ENCODE data around the gene TMEM253. TPM values are rescaled to one million over a fixed set of nuclear protein-coding genes. Genes with fewer than 3 reads are reported as not detected.

The TMEM253 gene
- total RNA-seq, 4 donors from 2014 or later, result 0.39 to 1.0 TPM; not detected in 2

DNA sequence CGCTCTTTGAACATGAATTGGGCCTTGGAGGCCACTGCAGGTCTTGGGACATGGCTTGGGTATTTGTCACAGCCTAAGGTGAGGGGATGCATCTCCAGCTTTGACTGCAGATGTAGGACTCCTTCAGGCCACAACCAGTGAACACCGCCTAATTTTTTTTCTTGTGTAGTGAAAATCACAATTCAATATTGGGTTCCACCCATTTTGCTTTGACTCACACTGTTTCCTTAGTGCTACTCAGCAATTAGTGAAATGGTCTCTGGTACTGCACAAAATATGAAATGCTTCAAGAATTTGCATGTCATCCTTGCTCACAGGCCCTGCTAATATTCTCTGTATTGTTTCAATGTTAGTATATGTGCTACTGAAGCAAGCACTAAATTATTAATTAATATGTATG, 12.5 kb downstream of the TMEM253 start:
- 83 to 93% methylated on average over 2 of the region's 2 CpGs for WGBS, 2 donors
- TF ChIP-seq POLR2A (IDR thresholded peaks at IDR 0.05) (no peak), CTCF (IDR thresholded peaks at IDR 0.05) (no peak)
- no peak for DNase-seq (ENCODE audit: low spot score in 2 of 2)
- no peak overlapping the region for H3K4me3 ChIP-seq (ENCODE audit: low read depth, poor library complexity, severe bottlenecking)
- intact Hi-C loops (cut with DNase I; ENCODE audit: low total_unique reads), result no loop called here

GRCh38 chr14:21118933-21119332, 18.1 kb downstream of the TMEM253 start:
- H3K4me3 ChIP-seq (ENCODE audit: low read depth, poor library complexity, severe bottlenecking), result no peak overlapping the region
- 92 to 94% methylated on average over 3 of the region's 3 CpGs for WGBS, 2 donors
- TF ChIP-seq CTCF (IDR thresholded peaks at IDR 0.05) (no peak), POLR2A (IDR thresholded peaks at IDR 0.05) (no peak)
- intact Hi-C loops (cut with DNase I; ENCODE audit: low total_unique reads), result no loop called here
- DNase-seq (ENCODE audit: low spot score in 2 of 2), result no peak

- H3K4me3 ChIP-seq (ENCODE audit: low read depth, poor library complexity, severe bottlenecking), result no peak overlapping the region
- TF ChIP-seq CTCF (IDR thresholded peaks at IDR 0.05), result no peak
- no peak for DNase-seq (ENCODE audit: low spot score in 2 of 2)
- intact Hi-C loops (cut with DNase I; ENCODE audit: low total_unique reads), result no loop called here
- 76 to 80% methylated on average over 6 of the region's 6 CpGs for WGBS, 2 donors
These were observed 19.8 kb downstream of the TMEM253 start for GRCh38 chr14:21120686-21121085.

GRCh38 chr14:21121122-21121521, 20.3 kb downstream of the TMEM253 start:
- TF ChIP-seq CTCF (IDR thresholded peaks at IDR 0.05) (no peak), POLR2A (IDR thresholded peaks at IDR 0.05) (no peak)
- no peak overlapping the region for H3K4me3 ChIP-seq (ENCODE audit: low read depth, poor library complexity, severe bottlenecking)
- intact Hi-C loops (cut with DNase I; ENCODE audit: low total_unique reads), result no loop called here
- 42 to 52% methylated on average over 1 of the region's 1 CpG for WGBS, 2 donors
- no peak for DNase-seq (ENCODE audit: low spot score in 2 of 2)

DNA sequence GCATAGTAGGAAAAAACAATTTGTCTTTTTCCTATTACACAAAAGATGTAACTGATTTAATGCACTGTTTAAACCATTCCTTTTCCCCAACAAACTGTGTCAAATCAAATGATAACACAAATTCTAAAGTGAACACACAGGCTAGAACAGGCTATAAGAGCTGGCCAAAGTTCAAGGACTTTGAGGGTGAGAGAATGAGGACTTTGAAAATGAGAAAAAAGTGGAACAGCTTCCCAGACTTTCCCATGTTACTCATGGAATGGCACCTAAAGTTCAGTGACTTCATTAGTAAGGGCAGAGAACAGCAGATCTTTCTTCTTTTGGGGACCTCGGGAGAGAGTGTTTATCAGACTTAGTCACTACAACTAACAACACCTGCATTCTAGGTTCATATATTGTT, 22.6 kb downstream of the TMEM253 start:
- no peak overlapping the region for H3K4me3 ChIP-seq (ENCODE audit: low read depth, poor library complexity, severe bottlenecking)
- WGBS, 2 donors, result 66 to 67% methylated on average over 1 of the region's 1 CpG
- intact Hi-C loops (cut with DNase I; ENCODE audit: low total_unique reads), result no loop called here
- TF ChIP-seq POLR2A (IDR thresholded peaks at IDR 0.05), result no peak
- TF ChIP-seq CTCF (IDR thresholded peaks at IDR 0.05), result no peak
- DNase-seq (ENCODE audit: low spot score in 2 of 2), result no peak

GRCh38 chr14:21133901-21134300, 33.0 kb downstream of the TMEM253 start:
- intact Hi-C loops (cut with DNase I; ENCODE audit: low total_unique reads), result no loop called here
- TF ChIP-seq POLR2A (IDR thresholded peaks at IDR 0.05), result no peak
- TF ChIP-seq CTCF (IDR thresholded peaks at IDR 0.05), result no peak
- DNase-seq (ENCODE audit: low spot score in 2 of 2), result no peak
- whole genome bisulfite sequencing, 2 donors, result 36 to 64% methylated on average over 1 of the region's 1 CpG
- H3K4me3 ChIP-seq (ENCODE audit: low read depth, poor library complexity, severe bottlenecking), result no peak overlapping the region

All from lower leg skin (tissue), 4 donors.